Muscle of arm (tissue), 14 donors: ENCODE measurements around the gene KRTAP10-5. TPM values are rescaled to one million over a fixed set of nuclear protein-coding genes. Genes with fewer than 3 reads are reported as not detected.
"Not testable (repeated sequence)": the region's sequence is repeated elsewhere in the genome, so short reads cannot be mapped to it uniquely, and the experiment has no call there.

Source experiments
- DNase-seq: peaks from one replicate; pipeline ENCODE4 v3.0.0-alpha.2; 2013
- long read RNA-seq, 11 donors: transcript quantifications; one replicate each; lab custom pipeline, GENCODE V29; 2026
- polyA plus RNA-seq, 12 donors: library from polyadenylated mRNA; unstranded; fragments of 120-200 nt; gene quantifications; one replicate each; pipeline ENCODE4 v1.2.1, GENCODE V29; 2013; ENCODE audit not compliant: insufficient read length in 12 of 12

KRTAP10-5 gene
- not detected for polyA plus RNA-seq
- long read RNA-seq, donor 1: 0 reads
- long read RNA-seq, donor 2: 0 reads
- long read RNA-seq, donor 3: 0 reads
- long read RNA-seq, donor 4: 0 reads
- long read RNA-seq, donor 5: 0 reads
- long read RNA-seq, donor 6: 0 reads
- long read RNA-seq, donor 7: 0 reads
- long read RNA-seq, donor 8: 0 reads
- long read RNA-seq, donor 9: 0 reads
- long read RNA-seq, donor 10: 0 reads
- long read RNA-seq, donor 11: 0 reads

- DNase-seq: not testable (repeated sequence)
Measured at GRCh38 chr21:44580231-44580821, at the start of gene KRTAP10-5. Gene KRTAP10-5, minus strand, starts transcription at chr21:44580604. Its CDS starts 26 bp downstream, at chr21:44580578.

- DNase-seq: no peak
Measured at GRCh38 chr21:44628707-44629391, 48.4 kb upstream of the KRTAP10-5 start.

- not testable (repeated sequence) for DNase-seq
Measured at GRCh38 chr21:44627831-44628233, 47.4 kb upstream of the KRTAP10-5 start.

GRCh38 chr21:44627181-44627822 is 46.9 kb upstream of the KRTAP10-5 start:
- not testable (repeated sequence) for DNase-seq

GRCh38 chr21:44626673-44627143 is 46.3 kb upstream of the KRTAP10-5 start, which contains the start of gene KRTAP10-9:
Gene KRTAP10-9, plus strand, starts transcription at chr21:44627093. Its CDS starts 79 bp downstream, at chr21:44627172.
- no peak for DNase-seq

GRCh38 chr21:44626262-44626661 is 45.9 kb upstream of the KRTAP10-5 start:
- no peak for DNase-seq

- DNase-seq: no peak
Measured at GRCh38 chr21:44625756-44626155, 45.4 kb upstream of the KRTAP10-5 start.

GRCh38 chr21:44623575-44623974 is 43.2 kb upstream of the KRTAP10-5 start:
- no peak for DNase-seq

GRCh38 chr21:44619886-44620285 is 39.5 kb upstream of the KRTAP10-5 start:
- no peak for DNase-seq

GRCh38 chr21:44618909-44619308 is 38.5 kb upstream of the KRTAP10-5 start:
- DNase-seq: no peak

- no peak for DNase-seq
Measured at GRCh38 chr21:44618504-44618903, 38.1 kb upstream of the KRTAP10-5 start.

- DNase-seq: no peak
Measured at GRCh38 chr21:44617071-44617501, 36.7 kb upstream of the KRTAP10-5 start.

GRCh38 chr21:44616591-44616926 is 36.2 kb upstream of the KRTAP10-5 start:
- no peak for DNase-seq

- no peak for DNase-seq
Measured at GRCh38 chr21:44615911-44616590, 35.6 kb upstream of the KRTAP10-5 start.

GRCh38 chr21:44615466-44615865 is 35.1 kb upstream of the KRTAP10-5 start:
- no peak for DNase-seq

GRCh38 chr21:44614961-44615391 is 34.6 kb upstream of the KRTAP10-5 start:
- DNase-seq: no peak

GRCh38 chr21:44614161-44614631 is 33.8 kb upstream of the KRTAP10-5 start:
- DNase-seq: no peak

- no peak for DNase-seq
Measured at GRCh38 chr21:44613386-44614155, 33.2 kb upstream of the KRTAP10-5 start.

GRCh38 chr21:44612669-44613229 is 32.3 kb upstream of the KRTAP10-5 start:
- DNase-seq: no peak

GRCh38 chr21:44612029-44612486 is 31.7 kb upstream of the KRTAP10-5 start, which contains the start of gene KRTAP10-8:
Gene KRTAP10-8, plus strand, starts transcription at chr21:44612079. Its CDS starts 22 bp downstream, at chr21:44612101.
- DNase-seq: no peak
